GM19193 (cell line): Measurements from ENCODE around the gene STK4.

Experiments
- POLR2A ChIP-seq: IDR thresholded peaks from 4 replicates; pipeline ENCODE4 v1.6.1; 2011; ENCODE audit not compliant: insufficient read depth, insufficient read length; ENCODE audit errors: extremely low read depth

STK4 gene

GRCh38 chr20:45094201-45094600 is 127.9 kb downstream of the STK4 start:
- TF ChIP-seq POLR2A: no peak

- TF ChIP-seq POLR2A: no peak
Observed at GRCh38 chr20:45094864-45095574, 128.7 kb downstream of the STK4 start.

- no peak for TF ChIP-seq POLR2A
Observed at GRCh38 chr20:45095805-45096238, 129.5 kb downstream of the STK4 start.

GRCh38 chr20:45096781-45097180 is 130.5 kb downstream of the STK4 start:
- TF ChIP-seq POLR2A: no peak

- no peak for TF ChIP-seq POLR2A
Observed at GRCh38 chr20:45097485-45098102, 131.3 kb downstream of the STK4 start.

- TF ChIP-seq POLR2A: no peak
Observed at GRCh38 chr20:45098103-45098773, 131.9 kb downstream of the STK4 start.

- no peak for TF ChIP-seq POLR2A
Observed at GRCh38 chr20:45100563-45101245, 134.4 kb downstream of the STK4 start, which contains the start of gene KCNS1. KCNS1 (minus strand) TSS chr20:45101127; CDS start chr20:45099236, 1,891 bp downstream.

GRCh38 chr20:45101333-45101850 is 135.1 kb downstream of the STK4 start:
- TF ChIP-seq POLR2A: no peak

- TF ChIP-seq POLR2A: no peak
Observed at GRCh38 chr20:45103072-45103471, 136.8 kb downstream of the STK4 start.

GRCh38 chr20:45104786-45105185 is 138.5 kb downstream of the STK4 start:
- no peak for TF ChIP-seq POLR2A

- no peak for TF ChIP-seq POLR2A
Observed at GRCh38 chr20:45105317-45105716, 139.0 kb downstream of the STK4 start.

- TF ChIP-seq POLR2A: no peak
Observed at GRCh38 chr20:45109634-45110033, 143.3 kb downstream of the STK4 start.

GRCh38 chr20:45110301-45110700 is 144.0 kb downstream of the STK4 start:
- no peak for TF ChIP-seq POLR2A

- no peak for TF ChIP-seq POLR2A
Observed at GRCh38 chr20:45111285-45111684, 145.0 kb downstream of the STK4 start.
